ES-I3 (cell line): ENCODE measurements around the gene MRPL55.

ENCODE experiments used
- H3K36me3 ChIP-seq: 2 replicates; pipeline ENCODE4 v1.6.1; 2013; ENCODE audit warnings: mild to moderate bottlenecking, low read length, control low read depth, moderate library complexity; ENCODE audit not compliant: insufficient read depth
- H3K4me1 ChIP-seq: 2 replicates; pipeline ENCODE4 v1.6.1; 2013; ENCODE audit warnings: mild to moderate bottlenecking, control low read depth, low read length; ENCODE audit not compliant: insufficient read depth
- H3K9ac ChIP-seq: 2 replicates; pipeline ENCODE4 v1.6.1; 2013; ENCODE audit warnings: low read depth, mild to moderate bottlenecking, low read length, moderate library complexity
- H3K9me3 ChIP-seq: 2 replicates; pipeline ENCODE4 v1.6.1; 2013; ENCODE audit warnings: mild to moderate bottlenecking, low read length, moderate library complexity; ENCODE audit not compliant: control insufficient read depth, insufficient read depth

MRPL55 gene

GRCh38 chr1:228150461-228151179 is 41.5 kb upstream of the MRPL55 start:
- Histone ChIP-seq H3K4me1 (peaks cover 10% of the 10 kb centered on the region; the same call in 1 of the 2 replicates), H3K9ac (no peak overlapping the region), H3K36me3 (no peaks in the 10 kb centered on the region), H3K9me3 (no peaks in the 10 kb centered on the region)

GRCh38 chr1:228150120-228150460 is 41.0 kb upstream of the MRPL55 start:
- H3K36me3 ChIP-seq = no peaks in the 10 kb centered on the region
- no peaks in the 10 kb centered on the region for H3K9me3 ChIP-seq
- H3K9ac ChIP-seq = no peak overlapping the region; the same call in 1 of the 2 replicates
- H3K4me1 ChIP-seq = peaks cover 10% of the 10 kb centered on the region; the same call in 1 of the 2 replicates

- Histone ChIP-seq H3K9me3 (no peaks in the 10 kb centered on the region), H3K9ac (no peak within 1 kb of the TSS; the same call in none of the 2 replicates), H3K36me3 (no peaks in the 10 kb centered on the region), H3K4me1 (peaks cover 10% of the 10 kb centered on the region; the same call in 1 of the 2 replicates)
These were observed 40.5 kb upstream of the MRPL55 start, which contains the start of gene GJC2 for GRCh38 chr1:228149406-228150119. GJC2 (plus strand) TSS chr1:228149930; CDS start chr1:228157759, 7,829 bp downstream.

DNA sequence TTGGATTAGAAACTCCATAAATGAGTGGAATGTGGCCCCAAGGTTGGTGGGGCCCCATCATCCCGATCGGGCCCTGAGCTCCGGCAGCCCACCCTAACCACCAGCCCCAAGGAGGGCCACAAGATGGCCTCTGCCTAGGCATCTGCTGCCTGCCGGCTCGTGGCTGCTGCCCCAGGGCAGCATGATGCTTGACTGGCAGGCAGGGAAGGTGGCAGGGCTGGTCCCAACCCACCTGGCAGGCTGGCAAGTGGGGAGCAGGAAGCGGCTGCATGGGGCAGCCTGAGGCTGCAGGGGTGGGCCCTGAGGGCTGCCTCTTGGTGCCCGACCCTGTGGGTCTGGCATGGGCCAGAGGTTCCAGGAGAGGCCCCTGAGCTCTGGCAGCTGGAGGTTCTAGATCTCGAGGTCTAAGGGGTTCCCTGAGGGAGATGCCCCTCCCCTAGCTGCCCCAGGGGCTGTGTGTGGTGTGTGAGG is 39.9 kb upstream of the MRPL55 start:
- H3K9ac ChIP-seq = no peak overlapping the region; the same call in 1 of the 2 replicates
- no peaks in the 10 kb centered on the region for H3K9me3 ChIP-seq
- no peaks in the 10 kb centered on the region for H3K36me3 ChIP-seq
- peaks cover 10% of the 10 kb centered on the region; the same call in 1 of the 2 replicates for H3K4me1 ChIP-seq

- Histone ChIP-seq H3K4me1 (peaks cover 10% of the 10 kb centered on the region; the same call in 1 of the 2 replicates), H3K9me3 (no peaks in the 10 kb centered on the region), H3K36me3 (no peaks in the 10 kb centered on the region), H3K9ac (no peak overlapping the region)
These were observed 39.2 kb upstream of the MRPL55 start for GRCh38 chr1:228148196-228148861.

DNA sequence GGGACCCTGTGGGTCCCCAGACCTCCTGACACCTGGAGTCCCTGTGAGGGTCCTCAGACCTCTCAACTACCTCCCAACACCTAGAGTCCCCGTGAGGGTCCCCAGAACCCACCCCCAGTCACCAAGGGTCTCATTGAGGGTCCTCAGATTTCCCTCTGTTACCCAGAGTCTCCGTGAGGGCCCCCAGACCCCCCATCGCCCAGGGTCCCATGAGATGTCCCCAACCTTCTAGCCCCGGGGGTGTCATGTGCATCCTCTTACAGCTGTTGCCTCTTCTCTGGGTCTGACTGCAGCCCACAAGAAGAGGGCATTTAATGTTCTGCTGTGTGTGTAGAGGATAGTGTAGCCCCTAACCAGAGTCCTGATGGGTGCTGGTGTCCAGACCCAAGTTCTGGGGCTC is 38.7 kb upstream of the MRPL55 start:
- Histone ChIP-seq H3K4me1 (peaks cover 10% of the 10 kb centered on the region; the same call in 1 of the 2 replicates), H3K36me3 (no peaks in the 10 kb centered on the region), H3K9ac (no peak overlapping the region), H3K9me3 (no peaks in the 10 kb centered on the region)

DNA sequence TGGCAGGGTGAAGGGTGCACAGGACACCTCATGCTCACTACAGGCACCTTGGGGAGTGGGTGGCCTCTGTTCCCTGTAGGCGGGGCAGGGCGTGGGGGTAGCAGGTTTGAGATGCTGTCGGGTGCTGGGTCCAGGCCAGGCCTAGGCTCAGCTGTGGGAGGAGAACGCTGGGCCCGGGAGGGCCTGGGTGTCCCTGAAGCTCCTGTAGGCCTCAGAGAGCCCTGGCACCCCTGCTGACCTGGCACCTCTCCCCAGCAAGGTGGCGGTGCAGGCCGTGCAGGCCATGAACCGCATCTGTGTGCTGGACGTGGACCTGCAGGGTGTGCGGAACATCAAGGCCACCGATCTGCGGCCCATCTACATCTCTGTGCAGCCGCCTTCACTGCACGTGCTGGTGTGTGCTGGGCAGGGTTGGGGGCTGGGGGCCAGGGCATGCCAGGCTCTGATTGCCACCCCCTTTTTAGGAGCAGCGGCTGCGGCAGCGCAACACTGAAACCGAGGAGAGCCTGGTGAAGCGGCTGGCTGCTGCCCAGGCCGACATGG is 38.1 kb upstream of the MRPL55 start:
- Histone ChIP-seq H3K9me3 (no peaks in the 10 kb centered on the region), H3K9ac (no peak overlapping the region), H3K4me1 (peaks cover 10% of the 10 kb centered on the region; the same call in 1 of the 2 replicates), H3K36me3 (no peaks in the 10 kb centered on the region)

DNA sequence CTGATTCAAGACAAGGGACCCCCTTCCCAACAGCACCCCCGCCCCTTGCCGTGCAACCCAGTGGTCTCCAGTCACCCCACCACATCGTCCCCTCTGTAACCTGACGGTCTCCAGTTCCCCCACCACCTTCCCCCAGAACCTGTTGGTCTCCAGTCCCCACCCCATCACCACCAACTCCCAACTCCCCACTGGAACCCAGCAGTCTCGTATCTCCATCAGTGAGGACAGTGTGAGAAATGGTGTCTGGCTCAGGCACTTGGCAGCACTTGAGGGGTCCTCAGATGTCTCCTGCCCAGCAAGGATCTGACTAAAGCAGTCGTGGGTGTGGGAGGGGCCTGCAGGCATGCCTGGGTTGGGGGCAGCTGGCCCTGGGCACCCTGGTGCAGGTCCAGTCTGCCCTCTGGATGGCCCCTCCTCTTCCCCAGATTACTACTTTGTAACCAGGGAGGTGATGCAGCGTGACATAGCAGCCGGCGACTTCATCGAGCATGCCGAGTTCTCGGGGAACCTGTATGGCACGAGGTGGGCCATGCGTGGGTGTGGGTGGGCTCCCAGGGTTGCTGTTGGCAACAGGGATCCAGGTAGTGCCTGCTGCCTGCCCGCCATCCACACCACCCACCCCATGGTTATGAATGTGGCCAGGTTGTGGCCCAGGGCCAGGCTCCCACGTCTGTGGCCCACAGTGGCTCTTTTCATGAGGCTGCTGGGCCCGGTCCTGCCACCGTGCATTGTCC is 37.5 kb upstream of the MRPL55 start:
- no peaks in the 10 kb centered on the region for H3K9me3 ChIP-seq
- peaks cover 10% of the 10 kb centered on the region; the same call in 1 of the 2 replicates for H3K4me1 ChIP-seq
- no peaks in the 10 kb centered on the region for H3K36me3 ChIP-seq
- no peak overlapping the region for H3K9ac ChIP-seq

GRCh38 chr1:228145463-228146416 is 36.6 kb upstream of the MRPL55 start:
- Histone ChIP-seq H3K9me3 (no peaks in the 10 kb centered on the region), H3K4me1 (peaks cover 10% of the 10 kb centered on the region; the same call in 1 of the 2 replicates), H3K9ac (no peak overlapping the region), H3K36me3 (no peaks in the 10 kb centered on the region)

GRCh38 chr1:228144993-228145343 is 35.9 kb upstream of the MRPL55 start:
- Histone ChIP-seq H3K9ac (no peak overlapping the region), H3K4me1 (peaks cover 8% of the 10 kb centered on the region; the same call in 1 of the 2 replicates)

DNA sequence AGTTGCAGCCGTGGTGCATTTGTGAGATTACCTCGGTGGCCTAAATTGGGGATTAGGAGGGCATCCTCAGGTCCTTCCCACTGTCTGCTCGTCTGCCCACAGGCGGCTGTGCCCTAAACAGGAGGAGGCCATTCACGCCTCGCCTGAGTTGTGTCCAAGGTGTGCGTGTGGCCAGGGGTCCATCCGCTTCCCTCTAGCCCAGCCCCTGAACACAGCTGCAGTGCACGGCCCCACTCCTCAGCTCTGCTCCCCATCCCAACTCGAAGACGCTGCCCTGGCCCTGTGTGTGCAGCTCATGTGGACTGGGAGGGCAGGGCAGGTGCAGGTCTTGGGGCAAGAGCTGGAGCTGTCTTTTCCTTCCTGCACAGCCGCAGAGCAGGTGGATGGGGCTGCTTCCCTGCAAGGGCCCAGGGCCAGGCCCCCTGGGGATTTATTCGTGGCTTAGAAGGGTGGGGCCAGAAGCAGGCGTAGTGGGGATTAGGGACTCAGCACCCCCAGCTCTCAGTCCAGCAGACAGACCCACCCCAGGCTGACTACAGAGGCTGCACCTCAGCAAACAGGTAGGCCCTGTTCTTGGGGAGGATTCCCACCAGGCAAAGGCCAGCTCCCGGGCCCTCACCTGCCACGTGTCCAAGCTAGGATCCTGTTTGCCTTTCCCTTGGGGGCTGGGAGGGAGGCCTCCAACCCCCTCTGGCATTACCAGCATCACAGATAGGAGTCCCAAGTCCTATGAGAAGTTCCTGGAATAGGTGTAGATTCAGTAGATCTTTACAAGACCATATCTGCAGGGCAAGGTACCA is 35.3 kb upstream of the MRPL55 start:
- Histone ChIP-seq H3K36me3 (no peaks in the 10 kb centered on the region), H3K9ac (no peak overlapping the region), H3K4me1 (peaks cover 4% of the 10 kb centered on the region; the same call in 1 of the 2 replicates), H3K9me3 (no peaks in the 10 kb centered on the region)

More at GRCh38 chr1:228144993-228145343, 35.9 kb upstream of the MRPL55 start:
- Histone ChIP-seq H3K36me3 (no peaks in the 10 kb centered on the region), H3K9me3 (no peaks in the 10 kb centered on the region)

- no peak overlapping the region for H3K9ac ChIP-seq
- H3K4me1 ChIP-seq = no peaks in the 10 kb centered on the region
- H3K36me3 ChIP-seq = no peaks in the 10 kb centered on the region
- H3K9me3 ChIP-seq = no peaks in the 10 kb centered on the region
These were observed 34.5 kb upstream of the MRPL55 start for GRCh38 chr1:228143480-228144192.
